Measurements from ENCODE around the gene SYT9. TPM values are rescaled to one million over a fixed set of nuclear protein-coding genes. Genes with fewer than 3 reads are reported as not detected.

The SYT9 gene
- total RNA-seq = not detected in 2 replicates

- no peak within 1 kb of the TSS for H3K27ac Mint-ChIP-seq
- peaks cover 1% of the 10 kb centered on the region for H3K36me3 Mint-ChIP-seq (ENCODE audit: low read depth)
- no peaks in the 10 kb centered on the region for H3K9me3 Mint-ChIP-seq
- no peaks in the 10 kb centered on the region for H3K4me1 Mint-ChIP-seq (ENCODE audit: low read depth)
- peak; percentile 1 for DNase-seq (ENCODE audit: low spot score)
- H3K4me3 Mint-ChIP-seq = peak within 1 kb of the TSS; percentile 50
- intact Hi-C loops (cut with micrococcal nuclease) = no loop called here
- peaks cover 55% of the 10 kb centered on the region for H3K27me3 Mint-ChIP-seq (ENCODE audit: insufficient read depth)
Observed at GRCh38 chr11:7251836-7252682, at the start of gene SYT9. Gene SYT9 (plus strand): TSS chr11:7251904. CDS start chr11:7252187, 283 bp downstream.

GRCh38 chr11:7202412-7202811, 49.3 kb upstream of the SYT9 start:
- intact Hi-C loops (cut with micrococcal nuclease) = no loop called here
- Mint-ChIP-seq H3K4me1 (ENCODE audit: low read depth) (no peaks in the 10 kb centered on the region), H3K27me3 (ENCODE audit: insufficient read depth) (peaks cover 6% of the 10 kb centered on the region), H3K27ac (no peak overlapping the region), H3K36me3 (ENCODE audit: low read depth) (no peaks in the 10 kb centered on the region), H3K9me3 (no peaks in the 10 kb centered on the region), H3K4me3 (no peak overlapping the region)
- DNase-seq (ENCODE audit: low spot score) = no peak

DNA sequence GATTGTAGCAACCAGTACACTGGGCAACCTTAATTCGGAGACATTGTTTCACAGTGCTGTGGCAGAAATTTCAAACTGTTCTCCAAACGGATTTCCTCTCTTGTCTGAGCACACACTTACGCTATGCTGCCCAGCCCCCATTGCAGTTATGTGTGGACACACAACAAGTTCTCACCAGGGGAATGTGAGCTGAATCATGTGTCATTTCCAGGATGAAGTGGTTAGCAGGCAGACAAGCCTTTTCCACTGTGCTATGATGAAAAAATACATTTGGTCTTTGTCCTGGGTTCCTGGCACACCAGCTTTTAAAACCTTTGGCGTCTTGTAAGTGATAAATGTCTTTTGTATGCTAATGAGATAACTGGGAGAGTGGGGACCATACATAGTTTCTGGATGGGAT, 46.9 kb upstream of the SYT9 start:
- H3K27me3 Mint-ChIP-seq (ENCODE audit: insufficient read depth) = peaks cover 6% of the 10 kb centered on the region
- no peaks in the 10 kb centered on the region for H3K4me1 Mint-ChIP-seq (ENCODE audit: low read depth)
- intact Hi-C loops (cut with micrococcal nuclease) = no loop called here
- H3K27ac Mint-ChIP-seq = no peak overlapping the region
- no peaks in the 10 kb centered on the region for H3K9me3 Mint-ChIP-seq
- no peaks in the 10 kb centered on the region for H3K36me3 Mint-ChIP-seq (ENCODE audit: low read depth)
- H3K4me3 Mint-ChIP-seq = no peak overlapping the region
- DNase-seq (ENCODE audit: low spot score) = no peak

GRCh38 chr11:7208391-7208790, 43.3 kb upstream of the SYT9 start:
- peaks cover 8% of the 10 kb centered on the region for H3K27me3 Mint-ChIP-seq (ENCODE audit: insufficient read depth)
- H3K4me1 Mint-ChIP-seq (ENCODE audit: low read depth) = no peaks in the 10 kb centered on the region
- H3K4me3 Mint-ChIP-seq = no peak overlapping the region
- H3K9me3 Mint-ChIP-seq = no peaks in the 10 kb centered on the region
- intact Hi-C loops (cut with micrococcal nuclease) = no loop called here
- H3K27ac Mint-ChIP-seq = no peak overlapping the region
- H3K36me3 Mint-ChIP-seq (ENCODE audit: low read depth) = no peaks in the 10 kb centered on the region
- DNase-seq (ENCODE audit: low spot score) = no peak

DNA sequence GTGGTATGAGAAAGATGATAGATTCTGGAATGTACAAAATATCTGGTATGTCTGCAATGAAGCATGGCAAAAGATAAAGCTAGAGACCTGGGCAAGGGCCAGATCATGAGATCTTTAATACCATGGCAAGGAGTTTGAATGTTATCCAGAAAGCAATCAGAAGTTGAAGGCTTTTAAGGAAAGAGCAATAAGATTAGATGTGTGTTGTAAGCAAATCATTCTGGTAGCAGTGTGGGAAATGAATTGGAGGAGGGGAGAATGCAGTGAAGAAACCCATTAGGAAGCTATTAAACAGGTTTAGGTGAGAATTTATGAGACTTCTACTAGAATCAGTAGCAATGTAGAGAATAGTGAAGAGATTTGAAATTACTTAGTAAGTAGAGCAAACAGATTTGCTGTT, 32.2 kb upstream of the SYT9 start:
- intact Hi-C loops (cut with micrococcal nuclease) = no loop called here
- H3K36me3 Mint-ChIP-seq (ENCODE audit: low read depth) = no peaks in the 10 kb centered on the region
- no peaks in the 10 kb centered on the region for H3K4me1 Mint-ChIP-seq (ENCODE audit: low read depth)
- H3K4me3 Mint-ChIP-seq = no peak overlapping the region
- DNase-seq (ENCODE audit: low spot score) = no peak
- peaks cover 2% of the 10 kb centered on the region for H3K27me3 Mint-ChIP-seq (ENCODE audit: insufficient read depth)
- H3K27ac Mint-ChIP-seq = no peak overlapping the region
- H3K9me3 Mint-ChIP-seq = no peaks in the 10 kb centered on the region

- no peak for DNase-seq (ENCODE audit: low spot score)
- Mint-ChIP-seq H3K9me3 (no peaks in the 10 kb centered on the region), H3K36me3 (ENCODE audit: low read depth) (no peaks in the 10 kb centered on the region), H3K4me3 (no peak overlapping the region), H3K27me3 (ENCODE audit: insufficient read depth) (peaks cover 2% of the 10 kb centered on the region), H3K27ac (no peak overlapping the region), H3K4me1 (ENCODE audit: low read depth) (no peaks in the 10 kb centered on the region)
- intact Hi-C loops (cut with micrococcal nuclease) = no loop called here
Observed at GRCh38 chr11:7220636-7221035, 31.1 kb upstream of the SYT9 start.

DNA sequence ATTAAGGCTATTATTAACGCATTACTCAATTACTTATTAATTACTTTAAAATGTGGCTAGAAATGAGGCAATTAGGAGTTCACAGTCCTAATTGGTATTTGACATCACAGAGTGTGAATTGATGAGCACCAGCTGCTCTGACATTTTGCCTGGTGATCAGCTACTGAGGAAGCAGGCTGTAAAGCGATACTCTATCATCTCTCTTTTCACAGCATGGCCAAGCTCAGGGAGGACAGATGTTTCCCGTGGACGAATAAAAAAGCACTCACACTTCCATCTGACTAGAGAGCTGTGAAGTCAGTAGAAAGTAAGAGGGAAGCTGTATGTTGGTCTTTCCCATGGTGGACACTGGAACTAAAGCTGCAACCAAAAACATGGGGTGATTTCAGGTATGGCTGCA, 29.1 kb upstream of the SYT9 start:
- Mint-ChIP-seq H3K27ac (no peak overlapping the region), H3K36me3 (ENCODE audit: low read depth) (no peaks in the 10 kb centered on the region), H3K27me3 (ENCODE audit: insufficient read depth) (peaks cover 2% of the 10 kb centered on the region), H3K4me3 (no peak overlapping the region), H3K9me3 (no peaks in the 10 kb centered on the region), H3K4me1 (ENCODE audit: low read depth) (no peaks in the 10 kb centered on the region)
- no peak for DNase-seq (ENCODE audit: low spot score)
- intact Hi-C loops (cut with micrococcal nuclease) = no loop called here

DNA sequence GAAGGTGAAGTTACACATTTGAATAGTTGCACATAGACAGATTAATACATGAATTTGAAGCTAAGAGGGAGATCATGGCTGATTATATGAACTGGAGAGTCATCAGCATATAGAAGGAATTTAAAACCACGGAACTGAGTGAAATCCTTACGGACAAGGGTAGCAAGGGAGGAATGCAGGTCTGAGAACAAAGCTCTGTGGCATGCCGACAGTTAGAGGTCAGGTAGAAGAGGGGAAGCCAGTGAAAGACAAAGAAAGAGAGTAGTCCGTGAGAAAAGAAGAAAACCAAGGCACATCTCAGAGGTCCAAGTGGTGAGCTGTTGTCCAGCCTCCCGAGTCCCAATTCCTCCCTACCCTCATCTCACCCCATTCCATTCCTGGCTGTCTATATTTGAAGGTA, 11.8 kb upstream of the SYT9 start:
- Mint-ChIP-seq H3K36me3 (ENCODE audit: low read depth) (no peaks in the 10 kb centered on the region), H3K27ac (no peak overlapping the region), H3K4me1 (ENCODE audit: low read depth) (no peaks in the 10 kb centered on the region), H3K27me3 (ENCODE audit: insufficient read depth) (peaks cover 8% of the 10 kb centered on the region), H3K4me3 (no peak overlapping the region), H3K9me3 (no peaks in the 10 kb centered on the region)
- intact Hi-C loops (cut with micrococcal nuclease) = no loop called here
- no peak for DNase-seq (ENCODE audit: low spot score)

- intact Hi-C loops (cut with micrococcal nuclease) = no loop called here
- H3K4me3 Mint-ChIP-seq = no peak overlapping the region
- no peak overlapping the region for H3K27ac Mint-ChIP-seq
- H3K4me1 Mint-ChIP-seq (ENCODE audit: low read depth) = no peaks in the 10 kb centered on the region
- H3K9me3 Mint-ChIP-seq = no peaks in the 10 kb centered on the region
- H3K36me3 Mint-ChIP-seq (ENCODE audit: low read depth) = no peaks in the 10 kb centered on the region
- no peak for DNase-seq (ENCODE audit: low spot score)
- peaks cover 20% of the 10 kb centered on the region for H3K27me3 Mint-ChIP-seq (ENCODE audit: insufficient read depth)
Observed at GRCh38 chr11:7245341-7245740, 6.4 kb upstream of the SYT9 start.

DNA sequence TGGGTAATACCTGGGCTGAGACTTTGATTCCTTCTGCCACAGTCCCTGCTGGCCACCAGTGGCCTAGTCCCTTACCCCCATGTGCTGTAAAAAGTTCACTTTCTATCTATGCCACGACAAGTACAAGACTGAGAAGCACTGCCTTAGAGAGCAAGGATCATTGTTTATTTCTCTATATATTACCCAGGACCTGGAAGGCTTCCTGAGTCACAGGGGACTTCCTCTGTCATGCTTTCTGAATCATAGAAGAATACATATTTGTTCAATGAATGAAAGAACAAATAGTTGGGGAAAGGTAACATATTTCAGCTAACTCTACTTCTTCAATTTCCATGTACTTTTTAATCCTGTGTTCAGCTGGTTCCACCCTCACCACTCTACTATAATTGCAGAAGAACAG, 5.5 kb upstream of the SYT9 start:
- intact Hi-C loops (cut with micrococcal nuclease) = no loop called here
- peaks cover 1% of the 10 kb centered on the region for H3K36me3 Mint-ChIP-seq (ENCODE audit: low read depth)
- no peak for DNase-seq (ENCODE audit: low spot score)
- no peak overlapping the region for H3K27ac Mint-ChIP-seq
- peaks cover 27% of the 10 kb centered on the region for H3K27me3 Mint-ChIP-seq (ENCODE audit: insufficient read depth)
- no peak overlapping the region for H3K4me3 Mint-ChIP-seq
- no peaks in the 10 kb centered on the region for H3K9me3 Mint-ChIP-seq
- no peaks in the 10 kb centered on the region for H3K4me1 Mint-ChIP-seq (ENCODE audit: low read depth)

DNA sequence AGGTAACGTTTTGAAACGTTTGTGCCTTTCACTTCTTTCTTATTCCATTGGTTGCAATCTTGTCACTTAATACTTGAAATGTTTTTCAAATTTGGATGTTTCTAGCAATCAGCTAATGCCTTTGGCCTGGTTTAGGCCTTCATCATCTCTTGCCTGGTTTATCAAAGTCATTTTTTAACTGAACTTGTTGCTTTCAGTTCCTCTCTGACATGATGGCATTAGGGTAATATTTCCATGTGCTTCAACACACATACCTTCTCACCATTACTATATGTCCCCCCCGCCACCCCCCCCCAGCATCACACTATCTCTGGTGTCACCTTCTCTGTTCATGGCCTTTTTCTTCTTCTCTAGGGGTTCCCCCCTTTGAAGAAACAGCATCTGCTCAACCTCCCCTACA, 1.5 kb upstream of the SYT9 start:
- Mint-ChIP-seq H3K27ac (no peak overlapping the region), H3K9me3 (no peaks in the 10 kb centered on the region), H3K4me3 (no peak overlapping the region), H3K4me1 (ENCODE audit: low read depth) (no peaks in the 10 kb centered on the region), H3K36me3 (ENCODE audit: low read depth) (peaks cover 1% of the 10 kb centered on the region), H3K27me3 (ENCODE audit: insufficient read depth) (peaks cover 46% of the 10 kb centered on the region)
- DNase-seq (ENCODE audit: low spot score) = no peak
- intact Hi-C loops (cut with micrococcal nuclease) = no loop called here

DNA sequence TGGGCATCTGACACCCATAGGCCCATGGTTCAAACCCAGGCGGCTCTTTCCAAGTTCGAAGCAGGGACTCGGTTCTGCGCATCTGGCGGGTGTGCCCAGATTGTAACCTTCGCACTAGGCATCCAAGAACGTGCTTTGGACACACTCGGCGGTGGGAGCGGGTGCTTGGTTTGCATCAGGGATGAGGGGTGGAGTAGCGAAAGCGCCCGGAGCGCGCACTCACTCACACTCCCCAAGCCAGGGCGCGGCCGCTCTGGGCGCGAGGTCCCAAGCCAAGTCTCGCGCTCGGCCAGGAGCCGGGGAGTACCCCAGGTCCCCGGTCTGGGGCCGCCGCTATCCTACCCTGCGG, 243 bp upstream of the SYT9 start:
- peaks cover 1% of the 10 kb centered on the region for H3K36me3 Mint-ChIP-seq (ENCODE audit: low read depth)
- H3K4me1 Mint-ChIP-seq (ENCODE audit: low read depth) = no peaks in the 10 kb centered on the region
- no peaks in the 10 kb centered on the region for H3K9me3 Mint-ChIP-seq
- H3K4me3 Mint-ChIP-seq = no peak overlapping the region
- H3K27ac Mint-ChIP-seq = no peak overlapping the region
- intact Hi-C loops (cut with micrococcal nuclease) = no loop called here
- no peak for DNase-seq (ENCODE audit: low spot score)
- H3K27me3 Mint-ChIP-seq (ENCODE audit: insufficient read depth) = peaks cover 54% of the 10 kb centered on the region

GRCh38 chr11:7252683-7253213, 1.0 kb downstream of the SYT9 start:
- Mint-ChIP-seq H3K4me1 (ENCODE audit: low read depth) (no peaks in the 10 kb centered on the region), H3K27me3 (ENCODE audit: insufficient read depth) (peaks cover 55% of the 10 kb centered on the region), H3K4me3 (peak overlapping the region; percentile 50), H3K9me3 (no peaks in the 10 kb centered on the region), H3K36me3 (ENCODE audit: low read depth) (peaks cover 1% of the 10 kb centered on the region), H3K27ac (no peak overlapping the region)
- intact Hi-C loops (cut with micrococcal nuclease) = no loop called here
- no peak for DNase-seq (ENCODE audit: low spot score)

GRCh38 chr11:7253800-7254199, 2.1 kb downstream of the SYT9 start:
- no peak overlapping the region for H3K27ac Mint-ChIP-seq
- intact Hi-C loops (cut with micrococcal nuclease) = no loop called here
- H3K27me3 Mint-ChIP-seq (ENCODE audit: insufficient read depth) = peaks cover 53% of the 10 kb centered on the region
- peaks cover 1% of the 10 kb centered on the region for H3K36me3 Mint-ChIP-seq (ENCODE audit: low read depth)
- H3K9me3 Mint-ChIP-seq = no peaks in the 10 kb centered on the region
- no peak for DNase-seq (ENCODE audit: low spot score)
- no peak overlapping the region for H3K4me3 Mint-ChIP-seq
- H3K4me1 Mint-ChIP-seq (ENCODE audit: low read depth) = no peaks in the 10 kb centered on the region
